DOHH2 (cell line): Measurements from ENCODE around the gene TCEA2.

ENCODE experiments used
- H3F3A ChIP-seq: fragments of 200-600 bp; sonication (generic), shearing (Covaris generic); 2 replicates; pipeline ENCODE4 v1.6.0; 2016; ENCODE audit warnings: antibody characterized with exemption, mild to moderate bottlenecking; ENCODE audit not compliant: control insufficient read depth, insufficient read depth
- H3K27ac ChIP-seq: fragments of 200-600 bp; sonication (generic); 2 replicates; pipeline ENCODE4 v1.5.1; 2014; ENCODE audit warnings: low read depth, mild to moderate bottlenecking, low read length, moderate library complexity
- H3K27me3 ChIP-seq: fragments of 200-600 bp; sonication (generic); 2 replicates; pipeline ENCODE4 v1.6.1; 2014; ENCODE audit warnings: mild to moderate bottlenecking, low read length, mixed read lengths; ENCODE audit not compliant: control insufficient read depth
- H3K36me3 ChIP-seq: fragments of 200-600 bp; sonication (generic); 2 replicates; pipeline ENCODE4 v1.6.1; 2014; ENCODE audit warnings: mild to moderate bottlenecking, low read length, moderate library complexity, mixed read lengths; ENCODE audit not compliant: control insufficient read depth
- H3K4me1 ChIP-seq: fragments of 200-600 bp; sonication (generic); 2 replicates; pipeline ENCODE4 v1.6.1; 2014; ENCODE audit warnings: mild to moderate bottlenecking, low read length, mixed read lengths; ENCODE audit not compliant: control insufficient read depth
- H3K4me2 ChIP-seq: fragments of 200-600 bp; sonication (generic); 2 replicates; pipeline ENCODE4 v1.6.0; 2014; ENCODE audit warnings: mild to moderate bottlenecking, low read length, moderate library complexity
- H3K4me3 ChIP-seq: fragments of 200-600 bp; sonication (generic); 2 replicates; pipeline ENCODE4 v1.5.1; 2014; ENCODE audit warnings: mild to moderate bottlenecking, low read length, mixed read lengths
- H3K79me2 ChIP-seq: fragments of 200-600 bp; sonication (generic); 2 replicates; pipeline ENCODE4 v1.6.1; 2014; ENCODE audit warnings: mild to moderate bottlenecking, low read length, mixed read lengths; ENCODE audit not compliant: control insufficient read depth
- H3K9me2 ChIP-seq: fragments of 200-600 bp; sonication (generic); replicated peaks from 2 replicates; pipeline ENCODE4 v1.6.1; 2014; ENCODE audit warnings: mild to moderate bottlenecking, low read length, mixed read lengths; ENCODE audit not compliant: control insufficient read depth
- H3K9me3 ChIP-seq: fragments of 200-600 bp; sonication (generic); 2 replicates; pipeline ENCODE4 v1.6.1; 2014; ENCODE audit warnings: antibody characterized with exemption, low read length, mixed read lengths; ENCODE audit not compliant: control insufficient read depth, insufficient read depth
- H4K20me1 ChIP-seq: fragments of 200-600 bp; sonication (generic); 2 replicates; pipeline ENCODE4 v1.6.0; 2014; ENCODE audit warnings: low read depth, mild to moderate bottlenecking, antibody characterized with exemption, low read length, moderate library complexity; ENCODE audit not compliant: control insufficient read depth, insufficient read depth
- EZH2phosphoT487 ChIP-seq: fragments of 200-600 bp; sonication (generic); IDR thresholded peaks from 2 replicates; pipeline ENCODE4 v1.6.1; 2017; ENCODE audit warnings: borderline replicate concordance, mild to moderate bottlenecking, antibody characterized with exemption, low read length, moderate library complexity, mixed read lengths
- TF ChIP-seq, protein P1 (sequence below): fragments of 200-600 bp; sonication (generic); IDR thresholded peaks from one replicate; pipeline ENCODE4 v1.5.1; 2014; ENCODE audit warnings: antibody characterized with exemption, mild to moderate bottlenecking, low read depth, low read length; ENCODE audit not compliant: poor library complexity, severe bottlenecking

Gene TCEA2

GRCh38 chr20:64103871-64104666 lies 41.1 kb downstream of the TCEA2 start:
- Histone ChIP-seq H3K4me1 (peaks cover 56% of the 10 kb centered on the region), H3K9me3 (no peaks in the 10 kb centered on the region), H3F3A (peaks cover 5% of the 10 kb centered on the region; the same call in 1 of the 2 replicates), H3K36me3 (no peaks in the 10 kb centered on the region), H3K4me3 (no peak overlapping the region), H3K9me2 (no peaks in the 10 kb centered on the region), H3K79me2 (no peaks in the 10 kb centered on the region), H3K27me3 (peaks cover 21% of the 10 kb centered on the region), H3K4me2 (no peak overlapping the region), H3K27ac (no peak overlapping the region), H4K20me1 (0 out of 2 replicates have a peak, but pooled peaks cover 4% of the 10 kb centered on the region)
- TF ChIP-seq, protein P1, sequence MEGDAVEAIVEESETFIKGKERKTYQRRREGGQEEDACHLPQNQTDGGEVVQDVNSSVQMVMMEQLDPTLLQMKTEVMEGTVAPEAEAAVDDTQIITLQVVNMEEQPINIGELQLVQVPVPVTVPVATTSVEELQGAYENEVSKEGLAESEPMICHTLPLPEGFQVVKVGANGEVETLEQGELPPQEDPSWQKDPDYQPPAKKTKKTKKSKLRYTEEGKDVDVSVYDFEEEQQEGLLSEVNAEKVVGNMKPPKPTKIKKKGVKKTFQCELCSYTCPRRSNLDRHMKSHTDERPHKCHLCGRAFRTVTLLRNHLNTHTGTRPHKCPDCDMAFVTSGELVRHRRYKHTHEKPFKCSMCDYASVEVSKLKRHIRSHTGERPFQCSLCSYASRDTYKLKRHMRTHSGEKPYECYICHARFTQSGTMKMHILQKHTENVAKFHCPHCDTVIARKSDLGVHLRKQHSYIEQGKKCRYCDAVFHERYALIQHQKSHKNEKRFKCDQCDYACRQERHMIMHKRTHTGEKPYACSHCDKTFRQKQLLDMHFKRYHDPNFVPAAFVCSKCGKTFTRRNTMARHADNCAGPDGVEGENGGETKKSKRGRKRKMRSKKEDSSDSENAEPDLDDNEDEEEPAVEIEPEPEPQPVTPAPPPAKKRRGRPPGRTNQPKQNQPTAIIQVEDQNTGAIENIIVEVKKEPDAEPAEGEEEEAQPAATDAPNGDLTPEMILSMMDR: no peak
- TF ChIP-seq EZH2phosphoT487: no peak

DNA sequence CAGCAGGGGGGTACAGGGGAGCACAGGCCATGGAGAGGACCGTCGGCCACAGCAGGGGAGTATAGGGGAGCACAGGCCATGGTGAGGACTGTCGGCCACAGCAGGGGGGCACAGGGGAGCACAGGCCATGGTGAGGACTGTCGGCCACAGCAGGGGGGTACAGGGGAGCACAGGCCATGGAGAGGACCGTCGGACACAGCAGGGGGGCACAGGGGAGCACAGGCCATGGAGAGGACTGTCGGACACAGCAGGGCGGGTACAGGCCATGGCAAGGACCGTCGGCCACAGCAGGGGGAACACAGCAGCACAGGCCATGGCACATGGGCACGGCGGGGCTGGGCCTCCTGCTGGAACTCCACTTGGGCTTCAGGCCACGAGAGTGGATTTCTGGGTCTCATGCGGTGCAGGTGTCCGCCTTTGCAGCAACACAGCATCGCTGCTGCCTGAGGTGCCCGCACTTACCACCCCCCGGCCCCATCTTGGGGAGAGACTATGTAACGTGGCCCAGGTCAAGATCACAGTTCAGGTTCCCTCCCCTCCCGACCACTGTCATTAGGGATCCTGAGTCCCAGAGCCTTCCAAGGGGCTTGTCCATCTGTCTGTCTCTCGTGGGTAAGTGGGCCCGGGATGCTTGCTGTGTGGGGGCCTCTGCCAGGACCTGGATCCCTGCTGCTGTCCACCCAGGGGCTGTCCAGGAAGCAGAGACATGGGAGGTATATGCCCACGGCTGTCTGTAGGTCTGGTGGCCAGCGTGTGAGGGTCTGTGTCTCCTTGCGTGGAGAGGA lies 41.9 kb downstream of the TCEA2 start:
- no peak for TF ChIP-seq EZH2phosphoT487
- TF ChIP-seq, protein P1: no peak
- no peak overlapping the region for H3K4me3 ChIP-seq
- H3K79me2 ChIP-seq: no peaks in the 10 kb centered on the region
- H3K9me2 ChIP-seq: no peaks in the 10 kb centered on the region
- H3F3A ChIP-seq: peaks cover 5% of the 10 kb centered on the region; the same call in 1 of the 2 replicates
- no peaks in the 10 kb centered on the region for H3K36me3 ChIP-seq
- H4K20me1 ChIP-seq: 0 out of 2 replicates have a peak, but pooled peaks cover 4% of the 10 kb centered on the region
- H3K9me3 ChIP-seq: no peaks in the 10 kb centered on the region
- H3K4me2 ChIP-seq: no peak overlapping the region
- H3K4me1 ChIP-seq: peaks cover 48% of the 10 kb centered on the region
- H3K27me3 ChIP-seq: peaks cover 21% of the 10 kb centered on the region
- H3K27ac ChIP-seq: no peak overlapping the region

DNA sequence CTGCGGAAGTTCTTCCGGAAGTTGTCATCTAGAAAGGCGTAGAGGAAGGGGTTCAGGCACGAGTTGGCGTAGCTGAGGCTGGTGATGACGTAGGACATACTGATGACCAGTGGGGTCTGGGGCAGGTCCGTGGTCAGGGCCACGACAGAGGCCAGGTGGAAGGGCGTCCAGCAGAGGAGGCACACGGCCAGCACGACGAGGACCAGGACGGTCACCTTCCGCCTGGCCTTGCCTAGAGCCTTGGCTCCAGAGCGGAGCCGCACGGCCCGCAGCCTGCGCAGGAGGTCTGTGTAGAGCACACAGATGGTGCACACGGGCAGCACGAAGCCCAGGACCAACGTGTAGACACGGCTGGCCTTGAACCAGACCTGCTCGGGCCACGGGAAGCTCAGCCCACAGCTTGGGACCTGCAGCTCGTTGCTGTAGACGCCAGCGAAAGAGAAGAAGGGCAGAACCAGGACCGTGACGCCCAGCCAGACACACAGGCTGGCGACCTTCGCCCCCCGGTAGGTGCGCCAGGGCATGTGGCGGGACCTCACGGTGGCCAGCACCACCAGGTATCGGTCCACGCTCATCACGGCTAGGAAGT lies 42.9 kb downstream of the TCEA2 start:
- Histone ChIP-seq H3K9me3 (no peaks in the 10 kb centered on the region), H3K9me2 (no peaks in the 10 kb centered on the region), H3K27me3 (peaks cover 24% of the 10 kb centered on the region), H4K20me1 (0 out of 2 replicates have a peak, but pooled peaks cover 4% of the 10 kb centered on the region), H3F3A (0 out of 2 replicates have a peak, but pooled peaks cover 1% of the 10 kb centered on the region), H3K27ac (no peak overlapping the region), H3K4me2 (no peak overlapping the region), H3K79me2 (no peaks in the 10 kb centered on the region), H3K4me1 (peaks cover 38% of the 10 kb centered on the region), H3K4me3 (no peak overlapping the region), H3K36me3 (no peaks in the 10 kb centered on the region)
- TF ChIP-seq EZH2phosphoT487: no peak
- TF ChIP-seq, protein P1: no peak
